K562 (cell line): ENCODE measurements around the gene BRD3. TPM values are rescaled to one million over a fixed set of nuclear protein-coding genes. Genes with fewer than 3 reads are reported as not detected.

Experiments
- ATAC-seq: fragments of 200-7000 bp; cut with Tn5 transposase; 3 replicates; pipeline ENCODE4 v1.9.1; 2020; ENCODE audit warnings: moderate library complexity
- BruUV-seq: library from RNA; stranded (reverse); fragments of 400-500 nt; replicated peaks from 2 replicates; lab custom pipeline; 2021; lab: Mats Ljungman, UMichigan
- CTCF ChIA-PET: fragments of 300-600 bp; formaldehyde crosslinking; extraction: SDS; loops from one replicate; lab custom pipeline; 2021; ENCODE audit warnings: low intra/inter-chr PET ratio; lab: Yijun Ruan, JAX
- POLR2A ChIA-PET: fragments of 300-600, 350-650 bp; sonication (Branson Sonifier 250); formaldehyde crosslinking; extraction: SDS; loops from one replicate; lab custom pipeline; 2021; ENCODE audit warnings: antibody characterized with exemption, inconsistent platforms; lab: Yijun Ruan, JAX
- DNase-seq, 4 experiments: peaks; one replicate each; pipeline versions ENCODE4 v3.0.0 to v3.0.0-alpha.2; 2011 to 2018; ENCODE audit warnings: low spot score in 3 of 4, mixed read lengths in 3 of 4; ENCODE audit errors: extremely low read depth in 1 of 4
- FAIRE-seq: peaks from 2 replicates; lab custom pipeline; 2011; peaks lifted over from hg19 to GRCh38; lab: Jason Lieb, UNC
- H2AFZ ChIP-seq: 2 replicates; pipeline ENCODE4 v1.6.0; 2011; ENCODE audit warnings: low read depth, low read length, control low read depth, inconsistent platforms
- H3K27ac ChIP-seq: fragments of 200-600 bp; 3 replicates; pipeline ENCODE4 v1.8.0; 2011; ENCODE audit warnings: low read depth, mild to moderate bottlenecking, control low read depth, inconsistent platforms, low read length, moderate library complexity, mixed read lengths; ENCODE audit errors: extremely low read depth
- H3K27me3 ChIP-seq, 2 experiments: fragments of 300-600 bp in 1 of 2; 2 replicates in 1 of 2; 3 replicates in 1 of 2; pipeline versions ENCODE4 v1.6.0 to v1.8.0; 2011; ENCODE audit warnings: inconsistent platforms in 2 of 2, low read length in 2 of 2, mild to moderate bottlenecking in 1 of 2, mixed read lengths in 1 of 2, moderate library complexity in 1 of 2; ENCODE audit not compliant: control insufficient read depth in 2 of 2, insufficient read depth in 2 of 2
- H3K36me3 ChIP-seq: fragments of 300-600 bp; 3 replicates; pipeline ENCODE4 v1.8.0; 2011; ENCODE audit warnings: mild to moderate bottlenecking, low read length, inconsistent platforms; ENCODE audit not compliant: control insufficient read depth, insufficient read depth
- H3K4me1 ChIP-seq, 2 experiments: fragments of 200-600 bp in 1 of 2; replicated peaks in 1 of 2; 2 replicates in 1 of 2; 3 replicates in 1 of 2; pipeline versions ENCODE4 v1.5.1 to v1.8.0; 2011; ENCODE audit warnings: inconsistent platforms in 2 of 2, low read length in 2 of 2, mild to moderate bottlenecking in 1 of 2, mixed read lengths in 1 of 2, moderate library complexity in 1 of 2; ENCODE audit not compliant: control insufficient read depth in 2 of 2, insufficient read depth in 2 of 2
- H3K4me2 ChIP-seq: 2 replicates; pipeline ENCODE4 v1.6.1; 2011; ENCODE audit warnings: low read length, control low read depth, inconsistent platforms, mixed read lengths; ENCODE audit not compliant: insufficient read depth
- H3K4me3 ChIP-seq: fragments of 200-600 bp; sonication (generic), shearing (Covaris generic); 2 replicates; pipeline ENCODE4 v1.5.1; 2016; ENCODE audit warnings: control low read depth, inconsistent platforms
- H3K79me2 ChIP-seq: fragments of 200-600 bp; 3 replicates; pipeline ENCODE4 v1.8.0; 2011; ENCODE audit warnings: low read length, inconsistent platforms; ENCODE audit not compliant: control insufficient read depth, insufficient read depth
- H3K9ac ChIP-seq, 2 experiments: 2 replicates each; pipeline versions ENCODE4 v1.6.0 to v1.6.1; 2011; ENCODE audit warnings: low read depth in 2 of 2, low read length in 2 of 2, control low read depth in 1 of 2, inconsistent platforms in 1 of 2, mild to moderate bottlenecking in 1 of 2, mixed read lengths in 1 of 2; ENCODE audit not compliant: insufficient read depth in 1 of 2
- H3K9me1 ChIP-seq: one replicate; pipeline ENCODE4 v1.6.0; 2011; ENCODE audit warnings: inconsistent platforms, mild to moderate bottlenecking, low read length, moderate library complexity; ENCODE audit not compliant: control insufficient read depth, insufficient read depth
- H3K9me3 ChIP-seq: replicated peaks from 2 replicates; pipeline ENCODE4 v1.5.1; 2011; ENCODE audit warnings: low read depth, low read length, inconsistent platforms; ENCODE audit not compliant: control insufficient read depth, insufficient read depth
- H4K20me1 ChIP-seq: replicated peaks from 2 replicates; pipeline ENCODE4 v1.6.1; 2011; ENCODE audit warnings: low read length, inconsistent platforms, mixed read lengths; ENCODE audit not compliant: control insufficient read depth, insufficient read depth
- CHD1 ChIP-seq: fragments of 200-600 bp; sonication (generic); IDR thresholded peaks from one replicate; pipeline ENCODE4 v1.6.1; 2012; ENCODE audit warnings: mild to moderate bottlenecking, moderate library complexity, low read length, inconsistent platforms
- HNRNPK ChIP-seq: fragments of 200-400 bp; formaldehyde crosslinking; IDR thresholded peaks from one replicate; pipeline ENCODE4 v1.6.1; 2018; ENCODE audit warnings: mild to moderate bottlenecking, low read depth, low read length; ENCODE audit not compliant: poor library complexity, severe bottlenecking
- KLF6 ChIP-seq: fragments of 250-450 bp; sonication (Bioruptor Pico); IDR thresholded peaks from 2 replicates; pipeline ENCODE4 v1.4.0; 2020; ENCODE audit warnings: mild to moderate bottlenecking, moderate library complexity, borderline replicate concordance
- MTF1 ChIP-seq: fragments of 250-450 bp; sonication (Bioruptor Pico); IDR thresholded peaks from 2 replicates; pipeline ENCODE4 v1.9.0; 2021; ENCODE audit warnings: moderate library complexity, mild to moderate bottlenecking, inconsistent platforms, borderline replicate concordance
- NR4A1 ChIP-seq, 2 experiments: fragments of 250-450 bp in 1 of 2; fragments of 450-650 bp in 1 of 2; sonication (Bioruptor Pico) in 1 of 2; IDR thresholded peaks; 2 replicates each; pipeline versions ENCODE4 v1.4.0 to v1.6.1; 2016 to 2020; ENCODE audit warnings: mild to moderate bottlenecking in 2 of 2, missing compliant biosample characterization in 1 of 2, missing genetic modification characterization in 1 of 2, moderate library complexity in 1 of 2
- POU5F1 ChIP-seq: fragments of 150-350 bp; IDR thresholded peaks from 2 replicates; pipeline ENCODE4 v1.6.1; 2014; ENCODE audit warnings: borderline replicate concordance, low read length, low read depth, mild to moderate bottlenecking; ENCODE audit not compliant: partially characterized antibody
- PTBP1 ChIP-seq: fragments of 200-400 bp; formaldehyde crosslinking; IDR thresholded peaks from 2 replicates; pipeline ENCODE4 v1.6.1; 2017; ENCODE audit warnings: low read depth, low read length
- RB1 ChIP-seq: fragments of 450-650 bp; IDR thresholded peaks from 2 replicates; pipeline ENCODE4 v1.6.1; 2017; ENCODE audit warnings: low read depth, mild to moderate bottlenecking
- ZKSCAN3 ChIP-seq: fragments of 250-450 bp; sonication (Bioruptor Pico); IDR thresholded peaks from 2 replicates; pipeline ENCODE4 v1.4.0; 2020
- ZNF12 ChIP-seq: sonication (generic); formaldehyde crosslinking; IDR thresholded peaks from 2 replicates; pipeline ENCODE4 v1.4.0; 2020; ENCODE audit warnings: mild to moderate bottlenecking, missing genetic modification reagents
- ZNF197 ChIP-seq: fragments of 200-800 bp; sonication (Bioruptor generic); IDR thresholded peaks from 2 replicates; pipeline ENCODE4 v1.6.1; 2016; ENCODE audit warnings: low read depth, missing genetic modification characterization, missing compliant biosample characterization
- ZNF316 ChIP-seq: fragments of 450-650 bp; IDR thresholded peaks from 2 replicates; pipeline ENCODE4 v1.6.1; 2016
- ZNF41 ChIP-seq: fragments of 250-450 bp; sonication (Bioruptor Pico); conservative IDR thresholded peaks from 2 replicates; pipeline ENCODE4 v1.4.0; 2020; ENCODE audit warnings: mild to moderate bottlenecking
- ZNF644 ChIP-seq: fragments of 200-800 bp; sonication (Bioruptor generic); IDR thresholded peaks from 2 replicates; pipeline ENCODE4 v1.6.1; 2016; ENCODE audit warnings: low read depth, missing genetic modification characterization, missing compliant biosample characterization
- ZNF75A ChIP-seq: fragments of 450-650 bp; formaldehyde crosslinking; IDR thresholded peaks from 2 replicates; pipeline ENCODE4 v1.4.0; 2020; ENCODE audit warnings: mild to moderate bottlenecking
- WGBS: fragments of 100-300 bp; shearing (Covaris generic); methylation state at CpG from one replicate; pipeline ENCODE4 v1.1.6; 2016; ENCODE audit warnings: low coverage, mixed read lengths; ENCODE audit not compliant: insufficient coverage; ENCODE audit errors: missing lambda C conversion rate; 5-methylcytosine and 5-hydroxymethylcytosine counted together
- in situ Hi-C: fragments of 300-500 bp; cut with MboI; formaldehyde crosslinking; loops from 4 replicates; pipeline ENCODE4 v1.15.0; 2018; ENCODE audit warnings: inconsistent platforms, mixed read lengths
- intact Hi-C: fragments of 100-400 bp; cut with micrococcal nuclease; formaldehyde crosslinking; loops from 2 replicates; pipeline ENCODE4 v1.14.2; 2022
- polyA plus RNA-seq, 8 experiments: library from polyadenylated mRNA; depleted of rRNA in 4 of 8; stranded (reverse) in 5 of 8; unstranded in 3 of 8; fragments of >200 nt; fragmentation: Nextera tagmentation in 2 of 8; fragmentation: Illumina TruSeq in 1 of 8; extraction: Ambion mirVana in 2 of 8; extraction: Trizol in 1 of 8; gene quantifications; 2 replicates each; pipeline versions ENCODE4 v1.2.1 to v1.2.3, GENCODE V29; 2011 to 2014; ENCODE audit warnings: inconsistent platforms in 1 of 8, missing spikeins in 1 of 8
- total RNA-seq, 7 experiments: library from RNA; depleted of rRNA in 6 of 7; stranded (reverse); fragments of >200 nt in 6 of 7; fragmentation: Illumina TruSeq in 2 of 7; extraction: Trizol in 2 of 7; gene quantifications; 2 replicates each; pipeline versions ENCODE4 v1.2.1 to v1.2.3, GENCODE V29; 2011 to 2021; ENCODE audit warnings: low replicate concordance in 1 of 7
- TF ChIP-seq, protein P1 (sequence below), 2 experiments: fragments of 450-650 bp; IDR thresholded peaks; 2 replicates each; pipeline ENCODE4 v1.6.1; 2016
- TF ChIP-seq, protein P2 (sequence below): fragments of 250-450 bp; sonication (Bioruptor Pico); IDR thresholded peaks from 2 replicates; pipeline ENCODE4 v1.5.0; 2022; ENCODE audit warnings: mild to moderate bottlenecking
- TF ChIP-seq, protein P3 (sequence below): IDR thresholded peaks from 2 replicates; pipeline ENCODE4 v1.6.1; 2012; ENCODE audit warnings: low read depth, low read length, improper control_type of control experiment, borderline replicate concordance

The BRD3 gene
- total and polyA plus RNA-seq, 9 of the 15 experiments (the other 6 are each of a cell fraction or from before 2014, with no cell fraction given) = 0.82 to 37.1 (median 4.2) TPM

DNA sequence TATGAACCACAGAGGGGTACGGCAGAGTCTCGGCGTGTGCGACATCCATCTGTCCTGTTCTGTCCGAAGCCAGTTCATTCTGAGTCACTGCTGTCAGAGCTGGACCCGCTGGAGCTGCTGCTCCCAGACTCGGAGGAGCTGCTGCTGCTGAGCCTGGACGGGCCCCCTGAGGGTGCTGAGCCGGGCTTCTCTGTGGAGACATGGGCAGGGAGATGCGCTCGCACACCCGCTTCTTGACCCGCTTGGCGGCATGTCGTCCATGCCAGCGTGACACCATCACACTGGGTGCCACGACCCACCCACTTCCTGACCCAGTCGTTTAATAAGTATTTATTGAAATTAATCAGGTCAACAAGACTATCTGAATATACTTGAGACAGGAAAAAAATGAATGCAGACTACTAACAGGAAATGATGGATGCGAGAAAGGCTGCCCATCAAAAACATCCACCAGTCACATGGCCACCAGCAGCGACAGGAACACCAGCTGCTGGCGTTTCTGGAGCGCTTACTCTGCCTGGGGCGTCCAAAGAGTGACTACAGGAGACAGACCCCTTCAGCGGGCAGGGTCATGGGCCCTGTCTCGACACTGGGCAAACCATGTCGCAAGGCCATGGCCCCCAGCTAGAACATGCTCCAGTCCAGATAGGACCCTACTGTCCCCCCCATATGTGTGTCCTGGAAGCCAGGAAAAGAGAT, 34.2 kb downstream of the BRD3 start:
- intact Hi-C loops (no loop called here), in situ Hi-C loops (no loop called here)
- BruUV-seq = no TSS peak
- Histone ChIP-seq H3K36me3 (peaks cover 48% of the 10 kb centered on the region; the same call in 2 of the 3 replicates), H2AFZ (no peak overlapping the region), H3K4me1 (peaks cover 0 to 8% of the 10 kb centered on the region in 2 experiments; a peak in 1 of 5 replicates), H4K20me1 (no peaks in the 10 kb centered on the region), H3K4me3 (no peak overlapping the region), H3K27ac (no peak overlapping the region), H3K4me2 (no peak overlapping the region), H3K9me3 (no peaks in the 10 kb centered on the region), H3K9ac (no peak overlapping the region), H3K79me2 (no peaks in the 10 kb centered on the region), H3K9me1 (no peaks in the 10 kb centered on the region), H3K27me3 (no peaks in the 10 kb centered on the region)
- no peak for FAIRE-seq
- ChIA-PET POLR2A (interaction anchor here (0.6 kb wide), 2 partner anchors 22 to 483 kb away, joined by 3 read pairs; no protein-coding TSS in a partner anchor), CTCF (no interaction called here)
- DNase-seq = no peak
- no peak for ATAC-seq
- 88% methylated on average over 21 of the region's 26 CpGs for WGBS
- no peak for TF ChIP-seq PTBP1
- no peak for TF ChIP-seq ZNF75A (CRISPR knock-in tag)
- TF ChIP-seq ZNF316 = no peak
- no peak for TF ChIP-seq RB1
- no peak for TF ChIP-seq POU5F1
- no peak for TF ChIP-seq ZNF644 (tag)
- no peak for TF ChIP-seq KLF6 (CRISPR knock-in tag)
- TF ChIP-seq ZNF41 (CRISPR knock-in tag) = no peak
- TF ChIP-seq ZNF197 (CRISPR knock-in tag) = no peak
- no peak for TF ChIP-seq CHD1
- TF ChIP-seq, protein P1, sequence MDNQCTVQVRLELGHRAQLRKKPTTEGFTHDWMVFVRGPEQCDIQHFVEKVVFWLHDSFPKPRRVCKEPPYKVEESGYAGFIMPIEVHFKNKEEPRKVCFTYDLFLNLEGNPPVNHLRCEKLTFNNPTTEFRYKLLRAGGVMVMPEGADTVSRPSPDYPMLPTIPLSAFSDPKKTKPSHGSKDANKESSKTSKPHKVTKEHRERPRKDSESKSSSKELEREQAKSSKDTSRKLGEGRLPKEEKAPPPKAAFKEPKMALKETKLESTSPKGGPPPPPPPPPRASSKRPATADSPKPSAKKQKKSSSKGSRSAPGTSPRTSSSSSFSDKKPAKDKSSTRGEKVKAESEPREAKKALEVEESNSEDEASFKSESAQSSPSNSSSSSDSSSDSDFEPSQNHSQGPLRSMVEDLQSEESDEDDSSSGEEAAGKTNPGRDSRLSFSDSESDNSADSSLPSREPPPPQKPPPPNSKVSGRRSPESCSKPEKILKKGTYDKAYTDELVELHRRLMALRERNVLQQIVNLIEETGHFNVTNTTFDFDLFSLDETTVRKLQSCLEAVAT (IDR thresholded peaks at IDR 0.05) = no peak
- TF ChIP-seq ZKSCAN3 (CRISPR knock-in tag) = no peak
- TF ChIP-seq, protein P2, sequence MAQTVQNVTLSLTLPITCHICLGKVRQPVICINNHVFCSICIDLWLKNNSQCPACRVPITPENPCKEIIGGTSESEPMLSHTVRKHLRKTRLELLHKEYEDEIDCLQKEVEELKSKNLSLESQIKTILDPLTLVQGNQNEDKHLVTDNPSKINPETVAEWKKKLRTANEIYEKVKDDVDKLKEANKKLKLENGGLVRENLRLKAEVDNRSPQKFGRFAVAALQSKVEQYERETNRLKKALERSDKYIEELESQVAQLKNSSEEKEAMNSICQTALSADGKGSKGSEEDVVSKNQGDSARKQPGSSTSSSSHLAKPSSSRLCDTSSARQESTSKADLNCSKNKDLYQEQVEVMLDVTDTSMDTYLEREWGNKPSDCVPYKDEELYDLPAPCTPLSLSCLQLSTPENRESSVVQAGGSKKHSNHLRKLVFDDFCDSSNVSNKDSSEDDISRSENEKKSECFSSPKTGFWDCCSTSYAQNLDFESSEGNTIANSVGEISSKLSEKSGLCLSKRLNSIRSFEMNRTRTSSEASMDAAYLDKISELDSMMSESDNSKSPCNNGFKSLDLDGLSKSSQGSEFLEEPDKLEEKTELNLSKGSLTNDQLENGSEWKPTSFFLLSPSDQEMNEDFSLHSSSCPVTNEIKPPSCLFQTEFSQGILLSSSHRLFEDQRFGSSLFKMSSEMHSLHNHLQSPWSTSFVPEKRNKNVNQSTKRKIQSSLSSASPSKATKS (CRISPR knock-in tag) = no peak
- TF ChIP-seq, protein P3, sequence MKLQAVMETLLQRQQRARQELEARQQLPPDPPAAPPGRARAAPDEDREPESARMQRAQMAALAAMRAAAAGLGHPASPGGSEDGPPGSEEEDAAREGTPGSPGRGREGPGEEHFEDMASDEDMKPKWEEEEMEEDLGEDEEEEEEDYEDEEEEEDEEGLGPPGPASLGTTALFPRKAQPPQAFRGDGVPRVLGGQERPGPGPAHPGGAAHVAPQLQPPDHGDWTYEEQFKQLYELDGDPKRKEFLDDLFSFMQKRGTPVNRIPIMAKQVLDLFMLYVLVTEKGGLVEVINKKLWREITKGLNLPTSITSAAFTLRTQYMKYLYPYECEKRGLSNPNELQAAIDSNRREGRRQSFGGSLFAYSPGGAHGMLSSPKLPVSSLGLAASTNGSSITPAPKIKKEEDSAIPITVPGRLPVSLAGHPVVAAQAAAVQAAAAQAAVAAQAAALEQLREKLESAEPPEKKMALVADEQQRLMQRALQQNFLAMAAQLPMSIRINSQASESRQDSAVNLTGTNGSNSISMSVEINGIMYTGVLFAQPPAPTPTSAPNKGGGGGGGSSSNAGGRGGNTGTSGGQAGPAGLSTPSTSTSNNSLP = no peak
- no peak for TF ChIP-seq HNRNPK
- TF ChIP-seq ZNF12 (CRISPR knock-in tag) = no peak
- no peak for TF ChIP-seq MTF1 (CRISPR knock-in tag)
- no peak for TF ChIP-seq NR4A1 (CRISPR knock-in tag; IDR thresholded peaks at IDR 0.05)
- no peak for TF ChIP-seq NR4A1 (tag; IDR thresholded peaks at IDR 0.05)
